Activated CD8-positive, alpha-beta T cell treated with anti-CD3 and anti-CD28 coated beads for 36 hours (primary cell): ENCODE results near the gene LRMDA. TPM values are rescaled to one million over a fixed set of nuclear protein-coding genes. Genes with fewer than 3 reads are reported as not detected.

ENCODE experiments used
- ATAC-seq: fragments of 200-7000 bp; cut with Tn5 transposase; one replicate; pipeline ENCODE4 v1.10.0; 2021; ENCODE audit warnings: mild to moderate bottlenecking, moderate library complexity
- CTCF ChIA-PET: fragments of 350-600 bp; sonication (Branson Sonifier 250); formaldehyde crosslinking; loops from one replicate; lab custom pipeline; 2021; ENCODE audit warnings: antibody characterized with exemption; lab: Charles Lee
- POLR2A ChIA-PET: fragments of 350-600 bp; sonication (Branson Sonifier 250); formaldehyde crosslinking; loops from one replicate; lab custom pipeline; 2021; ENCODE audit warnings: antibody characterized with exemption; lab: Charles Lee
- DNase-seq: peaks from one replicate; pipeline ENCODE4 v3.0.0-alpha.2; 2020
- H3K27ac Mint-ChIP-seq: one replicate; pipeline ENCODE4 v1.8.0; 2021; ENCODE audit warnings: mild to moderate bottlenecking, mixed read lengths
- H3K27me3 Mint-ChIP-seq: one replicate; pipeline ENCODE4 v1.8.0; 2021; ENCODE audit warnings: mixed read lengths
- H3K36me3 Mint-ChIP-seq: one replicate; pipeline ENCODE4 v1.8.0; 2021; ENCODE audit warnings: low read depth, mixed read lengths
- H3K4me1 Mint-ChIP-seq: one replicate; pipeline ENCODE4 v1.8.0; 2021; ENCODE audit warnings: low read depth, mixed read lengths
- H3K4me3 Mint-ChIP-seq: one replicate; pipeline ENCODE4 v1.8.0; 2021; ENCODE audit warnings: mild to moderate bottlenecking, moderate library complexity, mixed read lengths
- H3K9me3 Mint-ChIP-seq: one replicate; pipeline ENCODE4 v1.8.0; 2021; ENCODE audit warnings: mixed read lengths
- CTCF ChIP-seq: fragments of 200-600 bp; IDR thresholded peaks from one replicate; pipeline ENCODE4 v1.8.0; 2022; ENCODE audit warnings: antibody characterized with exemption, mild to moderate bottlenecking
- intact Hi-C: fragments of 100-400 bp; cut with micrococcal nuclease; formaldehyde crosslinking; loops from one replicate; pipeline ENCODE4 v1.10.0; 2022
- total RNA-seq, 2 experiments: library from RNA; stranded (reverse); gene quantifications; one replicate each; pipeline ENCODE4 v1.2.3, GENCODE V29; 2021

Gene LRMDA
- total RNA-seq, 2 experiments from 2014 or later: not detected

- H3K27ac Mint-ChIP-seq: no peak overlapping the region
- no peaks in the 10 kb centered on the region for H3K36me3 Mint-ChIP-seq
- no peaks in the 10 kb centered on the region for H3K27me3 Mint-ChIP-seq
- POLR2A ChIA-PET: no interaction called here
- CTCF ChIA-PET: no interaction called here
- no peak for DNase-seq
- H3K4me3 Mint-ChIP-seq: no peak overlapping the region
- no peaks in the 10 kb centered on the region for H3K4me1 Mint-ChIP-seq
- intact Hi-C loops: no loop called here
- TF ChIP-seq CTCF: no peak
- no peak for ATAC-seq
- no peaks in the 10 kb centered on the region for H3K9me3 Mint-ChIP-seq
These were observed 299.4 kb downstream of the LRMDA start for GRCh38 chr10:75730847-75731246.

GRCh38 chr10:75733135-75733890 is 301.9 kb downstream of the LRMDA start:
- no peaks in the 10 kb centered on the region for H3K27me3 Mint-ChIP-seq
- H3K9me3 Mint-ChIP-seq: no peaks in the 10 kb centered on the region
- TF ChIP-seq CTCF: no peak
- ATAC-seq (no peak), DNase-seq (no peak)
- POLR2A ChIA-PET: no interaction called here
- no peak overlapping the region for H3K4me3 Mint-ChIP-seq
- no peaks in the 10 kb centered on the region for H3K4me1 Mint-ChIP-seq
- CTCF ChIA-PET: no interaction called here
- no peak overlapping the region for H3K27ac Mint-ChIP-seq
- intact Hi-C loops: no loop called here
- H3K36me3 Mint-ChIP-seq: no peaks in the 10 kb centered on the region

GRCh38 chr10:75736151-75736640 is 304.8 kb downstream of the LRMDA start:
- no peaks in the 10 kb centered on the region for H3K27me3 Mint-ChIP-seq
- ChIA-PET POLR2A (no interaction called here), CTCF (no interaction called here)
- H3K36me3 Mint-ChIP-seq: no peaks in the 10 kb centered on the region
- H3K27ac Mint-ChIP-seq: no peak overlapping the region
- no peaks in the 10 kb centered on the region for H3K9me3 Mint-ChIP-seq
- H3K4me1 Mint-ChIP-seq: no peaks in the 10 kb centered on the region
- DNase-seq: no peak
- TF ChIP-seq CTCF: no peak
- no peak for ATAC-seq
- no peak overlapping the region for H3K4me3 Mint-ChIP-seq
- intact Hi-C loops: no loop called here

GRCh38 chr10:75736889-75737579 is 305.6 kb downstream of the LRMDA start:
- no peaks in the 10 kb centered on the region for H3K4me1 Mint-ChIP-seq
- TF ChIP-seq CTCF: no peak
- intact Hi-C loops: no loop called here

GRCh38 chr10:75737580-75737949 is 306.1 kb downstream of the LRMDA start:
- TF ChIP-seq CTCF: no peak
- intact Hi-C loops: no loop called here
- H3K27me3 Mint-ChIP-seq: no peaks in the 10 kb centered on the region
- no peak overlapping the region for H3K27ac Mint-ChIP-seq
- no peaks in the 10 kb centered on the region for H3K4me1 Mint-ChIP-seq
- ChIA-PET POLR2A (no interaction called here), CTCF (no interaction called here)
- DNase-seq (no peak), ATAC-seq (no peak)
- no peaks in the 10 kb centered on the region for H3K36me3 Mint-ChIP-seq
- no peak overlapping the region for H3K4me3 Mint-ChIP-seq
- no peaks in the 10 kb centered on the region for H3K9me3 Mint-ChIP-seq

More at GRCh38 chr10:75736889-75737579, 305.6 kb downstream of the LRMDA start:
- Mint-ChIP-seq H3K4me3 (no peak overlapping the region), H3K36me3 (no peaks in the 10 kb centered on the region), H3K27me3 (no peaks in the 10 kb centered on the region), H3K9me3 (no peaks in the 10 kb centered on the region), H3K27ac (no peak overlapping the region)
- POLR2A ChIA-PET: no interaction called here
- CTCF ChIA-PET: no interaction called here
- DNase-seq: no peak
- ATAC-seq: no peak
